H4 (cell line): ENCODE measurements around the gene C1QTNF12. TPM values are rescaled to one million over a fixed set of nuclear protein-coding genes. Genes with fewer than 3 reads are reported as not detected.

Experiments
- DNase-seq: peaks from one replicate; pipeline ENCODE4 v3.0.0-alpha.2; 2015; ENCODE audit warnings: low spot score
- total RNA-seq: library from RNA; depleted of rRNA; stranded (reverse); fragments of >200 nt; shearing (Covaris generic); gene quantifications from 2 replicates; pipeline ENCODE4 v1.2.3, GENCODE V29; 2014; rRNA removed

The C1QTNF12 gene
- 0.21 TPM in 1 of 2 replicates, not detected in the other for total RNA-seq

GRCh38 chr1:1246577-1247340 lies at the start of gene C1QTNF12:
TSS of gene C1QTNF12 (minus strand) at chr1:1246722. CDS start at chr1:1246690, 32 bp downstream.
- DNase-seq = no peak

GRCh38 chr1:1295154-1295923 lies 48.8 kb upstream of the C1QTNF12 start:
- no peak for DNase-seq

- DNase-seq = no peak
Measured at GRCh38 chr1:1294250-1294890, 47.8 kb upstream of the C1QTNF12 start.

- no peak for DNase-seq
Measured at GRCh38 chr1:1293263-1294249, 47.0 kb upstream of the C1QTNF12 start.

GRCh38 chr1:1292851-1293250 lies 46.3 kb upstream of the C1QTNF12 start:
- no peak for DNase-seq

GRCh38 chr1:1292442-1292779 lies 45.9 kb upstream of the C1QTNF12 start:
- no peak for DNase-seq

- peak; percentile 62 for DNase-seq
Measured at GRCh38 chr1:1291548-1292441, 45.3 kb upstream of the C1QTNF12 start.

GRCh38 chr1:1291023-1291528 lies 44.6 kb upstream of the C1QTNF12 start:
- DNase-seq = no peak

GRCh38 chr1:1290238-1290731 lies 43.8 kb upstream of the C1QTNF12 start:
- DNase-seq = no peak

- no peak for DNase-seq
Measured at GRCh38 chr1:1287288-1288110, 41.0 kb upstream of the C1QTNF12 start.

- no peak for DNase-seq
Measured at GRCh38 chr1:1286313-1287261, 40.1 kb upstream of the C1QTNF12 start.

- DNase-seq = no peak
Measured at GRCh38 chr1:1285611-1286311, 39.2 kb upstream of the C1QTNF12 start.

GRCh38 chr1:1285102-1285571 lies 38.6 kb upstream of the C1QTNF12 start:
- no peak for DNase-seq

- no peak for DNase-seq
Measured at GRCh38 chr1:1284221-1285101, 37.9 kb upstream of the C1QTNF12 start.

- no peak for DNase-seq
Measured at GRCh38 chr1:1283821-1284220, 37.3 kb upstream of the C1QTNF12 start.

GRCh38 chr1:1282998-1283397 lies 36.5 kb upstream of the C1QTNF12 start:
- peak; percentile 56 for DNase-seq
